Measurements from ENCODE around the gene CEACAM1.
"Not testable (repeated sequence)": the region's sequence is repeated elsewhere in the genome, so short reads cannot be mapped to it uniquely, and the experiment has no call there.

Gene CEACAM1

GRCh38 chr19:42472402-42473147 is 55.7 kb downstream of the CEACAM1 start:
- DNase-seq = no peak

DNA sequence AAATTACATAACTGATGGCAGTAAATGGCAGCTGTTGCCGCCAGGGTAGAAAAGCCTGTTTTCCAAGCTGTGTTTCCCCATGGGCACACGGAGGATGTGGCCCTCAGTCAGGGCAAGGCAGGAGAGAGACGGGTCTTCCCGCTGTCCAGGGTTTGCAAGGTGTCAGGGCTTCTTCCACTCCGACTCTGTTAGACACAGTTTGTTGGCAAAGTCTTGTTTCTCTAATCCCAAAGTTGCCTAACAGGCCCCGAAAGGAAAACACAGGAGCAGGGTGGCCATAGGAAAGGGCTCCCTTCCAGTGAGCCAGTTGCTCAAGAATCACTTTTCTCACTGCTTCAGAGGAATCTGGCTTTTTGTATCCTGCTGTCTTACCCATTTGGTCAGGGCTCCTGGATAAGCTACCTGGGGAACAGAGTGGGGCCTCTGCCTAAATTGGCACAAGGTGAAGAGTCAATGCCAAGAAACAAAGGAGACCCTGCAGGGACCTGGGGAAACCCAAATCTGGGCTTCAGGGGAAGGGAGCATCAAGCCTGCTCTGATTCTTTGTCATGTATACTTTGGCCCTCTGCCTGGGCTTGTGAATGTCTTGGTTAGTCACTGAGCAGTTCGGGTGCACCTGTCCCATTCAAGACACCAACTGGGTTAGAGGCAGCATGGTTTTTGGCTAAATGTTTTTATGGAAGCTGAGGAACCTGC is 56.6 kb downstream of the CEACAM1 start:
- DNase-seq = no peak

DNA sequence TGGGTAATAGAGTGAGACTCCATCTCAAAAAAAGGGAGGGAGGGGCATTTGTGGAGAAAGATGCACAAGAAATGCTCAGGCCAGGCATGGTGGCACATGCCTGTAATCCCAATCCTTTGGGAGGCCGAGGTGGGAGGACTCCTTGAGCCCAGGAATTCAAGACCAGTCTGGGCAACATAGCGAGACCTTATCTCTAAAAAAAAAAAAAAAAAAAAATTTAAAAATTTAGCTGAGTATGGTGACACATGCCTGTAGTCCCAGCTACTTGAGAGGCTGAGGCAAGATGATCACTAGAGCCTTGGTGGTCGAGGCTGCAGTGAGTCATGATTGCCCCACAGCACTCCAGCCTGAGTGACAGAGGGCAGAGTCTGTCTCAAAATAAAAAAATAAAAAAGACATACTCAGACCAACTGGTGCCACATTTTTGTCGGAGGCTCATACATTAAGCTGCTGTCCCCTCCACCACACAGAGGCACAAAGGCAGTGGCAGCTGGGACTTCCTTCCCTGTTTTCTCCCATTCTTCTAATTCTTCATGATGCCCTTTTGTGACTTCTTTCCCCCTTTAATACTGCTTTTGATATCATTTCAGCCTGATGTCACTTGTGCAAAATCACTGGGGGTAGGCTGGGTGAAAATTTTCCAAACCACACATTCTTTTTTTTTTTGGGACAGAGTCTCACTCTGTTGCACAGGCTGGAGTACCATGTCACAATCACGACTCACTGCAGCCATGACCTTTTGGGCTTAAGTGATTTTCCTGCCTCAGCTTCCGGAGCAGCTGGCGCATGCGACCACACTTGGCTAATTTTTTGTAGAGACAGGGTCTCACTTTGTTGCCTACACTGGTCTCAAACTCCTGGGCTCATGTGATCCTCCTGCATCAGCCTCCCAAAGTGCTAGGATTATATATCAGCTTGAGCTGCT is 58.7 kb downstream of the CEACAM1 start:
- DNase-seq = peak; percentile 39

DNA sequence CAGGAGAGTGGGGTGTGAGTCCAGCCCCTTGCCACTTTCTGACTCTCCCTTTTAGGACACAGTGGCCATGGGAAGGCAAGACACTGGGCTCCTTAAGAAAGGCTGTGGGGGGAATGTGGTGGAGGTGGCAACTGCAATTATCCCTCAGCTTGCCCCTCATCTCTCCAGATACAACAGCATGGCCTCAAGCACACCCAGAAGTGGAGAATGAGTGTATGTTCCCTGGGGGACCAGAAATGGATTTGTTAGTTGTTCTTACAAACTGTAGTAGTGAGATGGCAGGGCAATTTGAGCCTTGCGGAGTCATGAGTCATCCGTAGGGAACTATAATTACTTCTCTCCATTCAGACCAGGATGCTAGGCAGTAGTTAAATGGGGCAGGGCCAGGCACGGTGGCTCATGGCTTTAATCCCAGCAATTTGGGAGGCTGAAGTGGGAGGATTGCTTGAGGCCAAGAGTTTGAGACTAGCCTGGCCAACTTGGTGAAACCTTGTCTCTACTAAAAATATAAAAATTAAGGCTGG is 59.9 kb downstream of the CEACAM1 start:
- no peak for DNase-seq

GRCh38 chr19:42467183-42467760 is 61.0 kb downstream of the CEACAM1 start:
- DNase-seq = no peak

DNA sequence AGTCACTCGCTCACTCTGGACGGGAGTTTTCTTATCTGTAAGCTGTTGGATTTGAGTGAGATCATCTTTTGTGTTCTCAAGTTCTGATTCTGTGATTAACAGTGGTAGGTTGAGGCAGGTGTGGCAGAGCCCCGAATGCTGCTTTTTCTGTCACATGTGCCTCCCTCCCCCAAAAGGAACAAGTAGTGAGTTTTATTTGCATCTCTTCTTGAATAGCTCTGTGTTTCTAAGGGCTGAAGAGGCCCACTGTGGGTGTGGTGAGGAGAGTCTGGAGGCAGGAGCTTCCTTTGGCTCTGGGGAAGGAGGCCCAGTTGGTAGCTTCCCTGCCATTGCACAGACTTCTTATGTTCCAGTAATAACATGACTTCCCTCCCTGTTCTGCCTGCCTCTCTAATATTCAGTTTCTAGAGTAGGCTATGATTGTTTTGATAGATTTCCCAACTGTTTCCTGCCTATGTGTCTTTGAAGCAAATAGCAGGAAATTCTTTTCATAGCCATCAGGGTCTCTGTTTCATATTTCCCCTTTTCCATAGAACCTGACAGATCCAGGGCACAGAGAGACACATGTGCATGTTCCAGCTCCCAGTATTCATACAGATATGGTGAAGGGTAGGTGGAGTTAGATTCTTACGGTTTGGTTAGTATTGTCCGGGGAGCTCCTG is 61.6 kb downstream of the CEACAM1 start:
- DNase-seq = no peak

DNA sequence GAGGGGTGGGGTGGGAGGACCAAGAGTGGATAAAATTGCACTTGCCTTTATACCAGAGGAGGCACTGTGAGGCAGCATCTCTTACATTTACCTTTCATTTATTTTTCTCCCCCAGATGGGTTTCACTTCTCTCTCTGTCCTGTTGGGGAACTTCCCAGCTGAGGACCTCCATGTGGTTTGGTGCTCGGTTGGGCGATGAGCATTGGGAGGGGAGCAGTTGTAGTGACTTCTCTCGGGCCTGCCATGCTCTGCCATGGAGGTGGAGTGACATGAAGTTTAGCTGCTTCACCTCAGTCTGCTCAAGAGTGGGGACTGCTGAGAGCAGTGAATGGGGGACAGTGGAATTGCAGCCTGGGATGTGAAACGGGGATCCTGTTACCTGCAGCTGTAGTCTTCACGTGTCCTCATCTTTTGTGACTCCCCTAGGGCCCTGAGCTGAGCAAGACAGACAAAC is 62.4 kb downstream of the CEACAM1 start:
- no peak for DNase-seq

DNA sequence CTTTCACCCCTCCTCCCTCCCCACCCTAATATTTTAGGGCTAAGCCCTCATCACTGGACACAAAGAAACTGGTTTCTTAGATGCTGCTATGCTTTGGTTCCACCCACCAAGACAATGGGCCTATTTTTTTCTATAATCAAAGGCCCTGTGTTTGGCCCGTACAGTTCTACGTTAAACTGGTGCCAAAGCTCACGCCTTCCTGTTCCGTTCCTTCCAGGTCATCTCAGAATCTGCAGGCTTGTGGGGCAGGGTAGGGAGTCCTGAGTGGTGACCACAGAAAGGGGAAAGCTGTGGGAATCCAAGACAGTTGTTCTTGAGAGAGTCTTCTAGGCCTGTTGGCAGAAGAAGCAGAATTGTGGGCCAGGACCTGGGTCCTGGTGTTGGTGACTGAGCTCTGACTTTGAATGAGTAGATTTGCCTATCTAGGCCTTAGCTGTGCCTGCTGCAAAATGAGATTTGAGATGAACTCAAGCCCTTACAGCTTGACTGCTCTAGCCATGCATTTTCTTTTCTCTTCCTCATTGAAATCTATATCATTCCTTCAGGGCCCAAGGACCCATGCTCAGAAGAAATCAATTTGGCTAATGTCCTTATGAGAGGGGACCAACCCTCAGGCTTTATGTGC is 66.5 kb downstream of the CEACAM1 start:
- DNase-seq = no peak

- DNase-seq = not testable (repeated sequence)
These were observed 67.0 kb downstream of the CEACAM1 start for GRCh38 chr19:42461231-42461630.

DNA sequence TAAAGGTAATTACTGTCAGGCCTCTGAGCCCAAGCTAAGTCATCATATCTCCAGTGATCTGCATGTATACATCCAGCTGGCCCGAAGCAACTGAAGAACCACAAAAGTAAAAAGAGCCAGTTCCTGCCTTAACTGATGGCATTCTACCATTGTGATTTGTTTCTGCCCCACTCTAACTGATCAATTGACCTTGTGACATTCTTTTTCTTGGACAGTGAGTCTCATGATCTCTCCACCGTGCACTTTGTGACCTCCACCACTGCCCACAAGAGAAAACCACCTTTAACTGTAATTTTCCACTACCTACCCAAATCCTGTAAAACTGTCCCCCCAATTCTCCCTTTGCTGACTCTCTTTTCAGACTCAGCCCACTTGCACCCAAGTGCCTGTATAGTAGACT is 68.4 kb downstream of the CEACAM1 start:
- DNase-seq = no peak

Data from stimulated activated CD8-positive, alpha-beta memory T cell treated with anti-CD3 and anti-CD28 coated beads, Interleukin-4, amount 100 ng/mL, for 48 hours (primary cell).